IPS-NIHi7 (cell line): Measurements from ENCODE around the gene PFKFB2.

Experiments
- DNase-seq: peaks from one replicate; pipeline ENCODE4 v3.0.0; 2012; ENCODE audit warnings: mixed read lengths; ENCODE audit errors: extremely low spot score

Gene PFKFB2

DNA sequence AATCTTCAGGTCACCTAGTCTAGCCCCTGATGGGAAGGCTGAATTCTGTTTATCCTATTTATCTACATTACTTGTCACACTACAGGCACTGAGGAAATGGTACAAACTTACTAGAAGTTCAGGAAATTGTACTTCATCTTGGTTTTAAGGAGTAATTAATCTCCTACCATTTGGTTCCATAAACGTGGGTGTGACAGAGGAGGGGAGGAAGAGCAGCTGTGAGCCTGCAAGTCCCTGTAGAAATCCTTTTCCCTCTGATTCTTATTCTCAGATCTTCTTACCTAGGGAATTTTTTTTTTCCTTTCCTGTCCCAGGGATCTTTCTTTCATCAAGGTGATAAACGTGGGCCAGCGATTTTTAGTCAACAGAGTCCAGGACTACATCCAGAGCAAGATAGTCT, 14.1 kb downstream of the PFKFB2 start:
- DNase-seq, result no peak

DNA sequence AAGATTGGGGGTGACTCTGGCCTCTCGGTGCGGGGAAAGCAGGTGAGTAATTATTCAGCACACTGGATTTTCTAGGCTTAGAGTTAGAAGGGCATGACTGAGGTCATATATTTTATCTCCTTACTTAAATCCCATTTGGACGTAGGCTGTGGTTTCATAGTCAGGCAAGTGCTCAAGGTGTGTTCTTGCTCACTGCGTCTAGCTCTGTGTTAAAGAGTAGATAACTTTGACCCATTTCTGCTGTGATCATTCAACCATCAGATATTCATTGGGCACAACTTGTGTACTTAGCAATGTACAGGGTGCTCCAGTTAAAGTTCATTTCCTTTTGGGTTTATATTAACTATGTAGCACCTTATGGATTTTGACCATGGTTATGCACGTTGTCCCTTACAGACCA, 14.6 kb downstream of the PFKFB2 start:
- no peak for DNase-seq

DNA sequence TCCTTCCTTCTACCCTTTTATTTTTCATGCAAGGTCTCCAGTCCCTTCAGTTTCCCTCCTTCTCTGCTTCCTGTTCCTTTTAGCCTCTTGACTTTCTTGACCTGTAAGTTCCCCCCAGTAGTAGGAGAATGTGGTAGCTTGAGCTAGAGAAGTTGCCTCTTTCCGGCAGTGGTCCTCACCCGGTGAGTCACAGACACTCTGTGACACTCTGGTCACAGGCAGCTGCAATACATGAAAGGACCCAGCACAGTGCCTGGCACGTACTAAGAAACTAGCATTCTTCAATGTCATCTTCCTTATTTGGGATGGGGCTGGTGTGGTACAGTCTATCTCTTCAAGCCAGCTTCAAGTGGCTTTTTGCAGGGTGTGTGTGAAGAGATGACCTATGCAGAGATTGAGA, 16.0 kb downstream of the PFKFB2 start:
- DNase-seq, result no peak

DNA sequence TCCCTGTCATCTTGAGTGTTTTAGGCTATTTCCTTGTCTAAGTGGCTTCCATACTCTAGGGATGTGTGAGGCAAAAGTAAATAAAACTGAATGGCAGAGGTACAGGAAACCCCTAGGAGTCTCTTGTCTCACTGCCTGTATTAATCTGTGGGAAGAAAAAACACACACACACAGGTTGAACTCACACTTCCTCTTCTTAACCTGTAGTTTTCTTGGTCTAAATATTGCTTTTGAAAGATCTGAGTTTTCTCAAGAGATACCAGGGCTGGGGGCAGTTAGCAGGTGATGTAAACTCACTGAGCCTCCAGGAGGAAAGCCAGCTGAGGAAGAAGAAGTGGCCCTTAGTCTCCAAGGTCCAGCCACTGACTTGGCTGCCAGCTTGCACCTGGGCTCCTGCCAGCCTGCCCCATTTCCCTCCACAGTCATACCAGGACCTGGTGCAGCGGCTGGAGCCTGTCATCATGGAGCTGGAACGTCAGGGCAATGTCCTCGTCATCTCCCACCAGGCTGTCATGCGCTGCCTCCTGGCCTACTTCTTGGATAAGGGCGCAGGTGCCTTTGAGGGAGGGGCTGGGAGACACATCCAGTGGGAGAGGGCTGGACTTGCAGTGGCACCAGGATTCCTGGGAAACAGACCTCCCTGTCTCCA, 16.9 kb downstream of the PFKFB2 start:
- DNase-seq, result no peak

DNA sequence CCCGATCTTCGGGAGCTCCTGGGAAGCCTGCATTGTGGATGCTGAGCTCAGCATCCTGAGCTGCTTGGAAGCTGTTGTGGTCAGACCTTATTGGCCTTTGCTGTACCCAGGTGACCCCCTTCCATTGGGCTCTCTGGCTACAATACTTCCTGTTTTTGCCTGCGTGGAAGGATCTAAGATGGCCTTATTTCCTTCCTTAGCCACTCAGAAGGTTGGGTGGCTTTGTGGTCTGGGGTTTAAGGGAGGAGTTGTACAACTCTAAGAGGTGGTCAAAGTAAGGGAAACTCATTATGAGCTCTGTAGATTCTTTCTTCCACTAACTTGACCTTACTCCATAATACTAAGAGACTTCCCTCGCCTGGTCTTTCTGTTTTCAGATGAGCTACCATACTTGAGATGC, 17.7 kb downstream of the PFKFB2 start:
- DNase-seq, result no peak

DNA sequence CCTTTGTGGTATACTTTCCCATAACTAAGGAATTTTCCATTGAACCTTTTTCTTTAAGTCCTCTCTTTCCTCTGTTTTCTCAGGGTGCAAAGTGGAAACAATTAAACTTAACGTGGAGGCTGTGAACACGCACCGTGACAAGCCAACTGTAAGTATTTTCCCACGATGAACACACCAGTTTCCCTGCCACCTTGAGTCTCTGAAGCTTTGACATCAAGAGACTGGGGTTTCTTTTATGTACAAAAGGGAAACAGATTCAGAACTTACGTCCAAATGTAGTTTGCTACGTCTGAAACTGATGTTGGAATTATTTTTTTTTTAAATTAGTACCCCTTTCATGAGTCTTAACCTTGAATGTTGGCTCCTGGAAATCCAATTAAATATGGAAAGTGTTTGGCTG, 18.4 kb downstream of the PFKFB2 start:
- no peak for DNase-seq

DNA sequence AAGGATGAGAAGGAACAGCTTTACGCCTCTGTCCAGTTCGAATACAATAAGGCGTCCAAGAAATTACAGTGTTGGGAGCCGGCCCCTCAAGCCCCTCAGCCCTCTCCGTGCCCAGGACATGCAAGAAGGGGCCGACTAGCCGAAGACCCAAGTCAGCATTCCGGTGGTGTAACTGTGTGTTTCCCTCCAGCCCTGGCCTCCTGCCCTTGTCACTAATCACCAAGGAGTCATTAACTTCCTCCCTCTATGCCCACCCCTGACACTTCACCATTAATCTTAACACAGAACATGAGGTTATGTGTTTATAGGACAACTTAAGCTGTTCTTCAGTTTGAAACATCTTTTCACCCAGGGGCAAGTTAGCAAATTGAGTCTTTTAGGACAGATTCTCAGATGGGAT, 19.2 kb downstream of the PFKFB2 start:
- DNase-seq, result no peak

DNA sequence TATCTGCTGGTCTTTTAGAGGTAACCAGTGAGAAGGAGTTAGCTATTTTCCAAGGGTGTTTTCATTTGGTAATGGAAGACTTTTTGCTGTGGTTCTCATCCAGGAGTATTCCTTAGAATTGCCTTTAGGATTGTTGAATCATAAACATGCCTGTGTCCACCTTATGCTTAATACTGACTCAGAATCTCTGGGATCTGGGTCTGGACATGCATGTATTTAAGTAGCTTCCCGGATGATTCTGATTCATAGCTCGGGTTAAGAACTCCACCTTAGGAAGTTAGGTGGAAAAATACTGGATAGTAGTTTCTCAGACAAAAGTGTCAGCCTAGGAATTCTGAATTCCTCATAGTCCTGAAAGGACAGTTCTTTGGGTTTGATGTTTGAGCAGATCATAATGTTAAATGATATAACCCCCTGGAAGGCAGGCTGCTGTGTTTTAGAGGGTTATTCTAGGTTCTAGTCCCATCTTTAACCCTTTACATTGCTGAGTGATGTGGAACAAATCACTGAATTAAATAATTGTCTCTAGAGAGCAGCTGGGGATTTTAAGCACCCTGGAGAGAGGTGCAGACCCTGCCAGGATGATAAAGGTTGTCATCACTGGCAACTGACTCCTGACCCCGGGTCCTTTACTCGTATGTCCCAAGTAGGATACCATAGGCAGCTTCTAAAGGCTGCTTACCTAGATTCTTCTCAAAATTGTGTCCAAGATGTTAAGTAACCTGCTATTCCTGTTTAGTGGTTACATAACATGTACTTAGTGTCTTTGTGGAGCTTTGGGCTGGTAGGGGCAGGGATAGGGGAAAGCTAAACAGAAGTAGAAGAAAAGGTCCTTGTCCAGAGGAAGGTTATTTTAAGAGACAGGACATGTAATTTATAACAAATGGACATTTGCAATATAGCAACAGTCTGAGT, 21.1 kb downstream of the PFKFB2 start:
- DNase-seq, result no peak

DNA sequence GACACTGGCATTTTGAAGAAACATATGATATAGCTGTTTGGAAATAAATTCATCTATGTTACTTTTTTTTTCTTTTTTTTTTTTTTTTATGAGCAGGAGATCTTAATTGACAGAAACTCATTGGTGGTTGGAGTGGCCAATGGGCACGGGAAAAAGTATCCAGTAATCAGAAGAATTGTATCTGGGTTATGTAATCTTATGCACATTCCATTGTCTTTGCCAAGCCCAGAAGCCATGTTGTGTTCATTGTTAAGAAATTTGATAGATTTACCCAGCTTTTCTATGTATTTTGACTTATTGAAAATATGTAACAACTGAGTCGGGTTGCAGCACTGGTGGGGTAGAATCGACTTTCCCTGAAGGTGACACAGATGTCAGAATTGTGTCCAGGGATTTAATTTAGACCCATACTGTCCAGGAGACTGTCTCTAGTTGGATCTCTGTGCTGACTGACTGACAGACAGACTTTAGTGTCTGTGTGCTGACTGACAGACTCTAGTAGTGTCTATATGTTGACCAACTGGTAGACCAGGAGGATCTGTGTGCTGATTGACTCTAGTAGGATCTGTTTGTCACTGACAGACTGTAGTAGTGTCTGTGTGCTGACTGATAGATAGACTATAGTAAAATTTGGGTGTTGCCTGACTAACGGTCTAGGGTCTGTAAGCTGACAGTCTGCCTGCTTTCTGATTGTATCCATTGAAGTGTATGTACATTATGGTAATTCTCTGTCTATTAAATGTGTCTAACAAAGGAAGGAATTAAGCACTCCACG, 23.3 kb downstream of the PFKFB2 start:
- no peak for DNase-seq

DNA sequence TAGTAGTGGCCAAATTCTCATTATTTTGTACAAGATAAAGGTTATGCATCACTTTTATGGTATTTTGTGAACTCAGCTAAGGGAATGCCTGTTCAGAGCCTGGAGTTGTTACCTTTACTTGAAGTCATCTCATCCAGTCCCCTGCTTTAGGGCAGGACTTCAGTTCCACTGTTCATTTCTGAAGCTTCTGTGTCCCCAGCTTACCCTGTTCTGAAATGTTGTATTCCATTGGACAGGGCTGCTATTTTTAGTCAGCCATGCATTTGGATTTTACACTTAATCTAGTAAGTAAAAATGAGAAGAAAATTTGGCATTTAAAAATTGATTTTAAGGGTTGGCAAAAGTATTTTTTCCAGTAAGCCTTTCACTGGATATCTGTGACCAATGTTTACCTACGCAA, 23.9 kb downstream of the PFKFB2 start:
- no peak for DNase-seq

DNA sequence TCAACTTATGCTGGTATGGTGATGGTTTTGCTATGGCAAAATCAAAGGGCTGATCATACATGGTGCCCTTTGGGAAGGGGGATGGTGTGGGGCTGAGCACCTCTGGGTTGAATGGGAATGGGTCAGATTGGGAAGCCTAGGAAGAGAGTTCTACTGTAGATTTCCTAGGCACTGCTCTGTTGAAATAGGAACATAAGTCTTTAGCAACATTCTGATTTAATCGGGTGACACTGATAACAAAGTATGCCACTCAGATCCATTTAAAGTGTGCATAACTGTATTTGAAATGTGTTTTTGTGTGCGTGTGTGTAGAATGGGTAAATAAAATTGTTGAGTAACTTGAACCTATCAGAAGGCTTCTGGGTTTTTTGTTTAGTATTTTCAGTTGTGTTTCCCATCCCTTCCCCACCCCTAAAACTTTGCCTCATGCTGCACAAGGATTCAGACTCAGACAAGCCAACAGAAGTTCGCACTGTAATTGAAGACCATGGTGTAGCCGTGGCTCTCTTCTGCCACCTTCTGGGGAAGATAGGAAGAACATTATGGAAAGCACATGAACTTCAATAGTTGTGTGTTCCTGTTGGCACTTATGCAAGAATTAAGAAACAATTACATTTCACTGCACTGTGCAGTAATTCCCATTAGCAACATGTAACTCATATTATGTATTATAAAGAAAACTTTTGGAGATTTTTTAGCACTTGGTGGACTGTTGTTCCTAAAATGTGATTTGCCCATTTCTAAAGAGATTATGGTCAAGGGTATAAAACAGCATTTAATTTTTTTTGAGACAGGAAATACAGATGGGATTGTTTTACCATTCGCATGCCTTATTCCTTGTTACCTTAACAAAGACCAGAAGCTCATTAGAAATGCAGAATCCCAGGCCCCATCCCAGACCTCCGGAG, 24.6 kb downstream of the PFKFB2 start:
- DNase-seq, result peak; percentile 78

DNA sequence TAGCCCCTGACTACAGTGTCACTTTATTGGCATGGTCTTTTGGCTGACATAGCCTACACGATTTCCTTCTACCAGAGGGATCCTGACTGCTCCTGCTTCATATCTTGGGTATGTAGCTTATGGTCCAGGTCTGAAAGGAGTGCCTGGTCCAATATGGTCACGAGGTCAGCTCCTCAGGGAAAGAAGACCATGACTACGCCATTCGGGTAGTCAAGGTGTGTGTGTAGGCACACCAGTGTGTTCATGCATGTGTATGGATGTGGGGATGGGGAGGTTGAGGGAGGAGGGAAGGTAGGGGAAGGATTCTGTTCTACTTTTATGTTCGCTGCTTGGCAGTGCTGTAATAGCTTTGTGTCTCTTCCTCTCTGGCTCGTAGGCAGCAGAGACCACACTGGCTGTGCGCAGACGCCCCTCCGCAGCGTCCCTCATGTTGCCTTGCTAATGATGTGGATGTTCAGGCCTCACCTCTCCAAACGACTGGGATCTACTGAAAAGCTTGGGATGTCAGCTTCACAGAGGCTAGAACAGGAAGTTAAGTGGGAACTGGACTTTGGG, 25.6 kb downstream of the PFKFB2 start:
- no peak for DNase-seq

DNA sequence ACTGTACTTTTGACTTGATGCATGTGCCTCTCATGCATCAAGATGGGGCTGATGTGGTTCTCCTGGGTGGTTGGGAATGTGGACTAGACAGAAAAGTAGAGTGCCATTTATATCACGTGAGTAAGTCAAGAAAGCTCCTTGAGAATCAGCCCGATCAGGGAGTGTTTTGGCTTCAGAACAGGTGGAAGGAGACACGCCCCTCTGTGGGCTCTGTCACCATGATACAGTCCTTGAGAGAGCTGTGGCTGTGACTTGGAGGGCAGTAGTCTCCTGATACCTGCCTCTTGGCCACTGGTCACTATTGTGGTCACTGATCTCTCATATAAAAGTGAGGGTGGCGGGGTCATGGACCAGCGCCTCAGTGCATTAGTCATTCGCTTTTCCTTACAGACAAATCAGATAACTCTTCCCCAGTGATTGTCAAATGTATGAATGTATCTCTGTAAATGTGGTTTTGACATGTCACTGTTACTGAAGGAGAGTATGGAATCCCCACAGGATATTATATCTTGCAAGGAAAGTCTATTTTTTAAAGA, 26.7 kb downstream of the PFKFB2 start:
- no peak for DNase-seq

DNA sequence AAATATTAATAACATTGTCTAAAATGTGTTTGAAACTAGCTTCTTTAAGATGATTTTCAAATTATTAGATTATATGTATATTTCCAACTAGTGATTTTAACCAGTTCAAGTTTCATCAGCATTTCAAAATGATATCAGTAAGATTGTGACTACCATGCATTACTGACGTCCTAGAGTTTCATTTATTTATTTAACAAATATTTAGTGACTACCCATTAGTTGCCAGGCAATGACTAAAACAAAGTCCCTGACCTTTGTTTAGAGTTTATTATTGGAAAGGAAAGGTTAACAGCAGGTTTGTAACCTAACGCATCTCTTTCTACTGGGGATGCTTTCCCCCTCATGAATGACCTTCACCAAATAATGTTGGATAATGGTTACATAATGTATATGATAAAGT, 28.0 kb downstream of the PFKFB2 start:
- no peak for DNase-seq

DNA sequence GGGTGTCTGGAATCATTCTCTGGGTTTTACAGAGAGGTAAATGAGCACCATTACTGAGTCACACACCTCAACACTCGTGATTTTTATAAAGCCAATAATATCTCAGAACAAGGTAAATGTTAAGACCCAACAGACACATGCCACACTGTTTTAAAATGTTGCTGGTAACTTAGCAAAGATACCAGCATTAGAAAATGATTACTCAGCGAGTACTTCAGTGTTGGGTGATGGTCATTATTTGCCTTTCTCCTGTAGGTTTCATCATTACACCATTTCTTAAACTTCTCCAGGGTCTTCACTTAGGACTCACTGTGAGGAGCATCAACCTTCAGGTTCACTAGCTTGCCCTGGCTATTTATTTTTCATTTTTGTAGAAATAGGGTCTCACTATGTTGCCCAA, 28.7 kb downstream of the PFKFB2 start:
- no peak for DNase-seq

DNA sequence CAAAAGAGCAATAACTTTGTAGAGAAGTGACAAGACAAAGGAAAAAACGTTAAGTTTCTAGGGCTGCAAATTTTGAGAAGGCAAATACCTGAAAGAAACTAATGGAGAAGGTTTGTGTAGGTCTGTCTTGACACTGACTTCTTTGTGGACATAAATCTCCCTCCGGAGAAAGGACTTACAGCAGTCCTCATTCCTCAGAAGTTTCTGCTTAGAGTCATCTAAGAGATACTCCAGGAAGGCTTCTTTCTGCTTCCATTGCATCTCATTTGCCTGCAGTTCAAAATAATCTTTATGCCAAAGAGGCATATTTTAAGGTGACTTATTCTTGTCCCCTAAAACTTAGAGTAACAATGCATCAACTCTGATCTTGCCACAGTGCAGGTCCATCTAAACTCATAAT, 31.2 kb downstream of the PFKFB2 start:
- no peak for DNase-seq

DNA sequence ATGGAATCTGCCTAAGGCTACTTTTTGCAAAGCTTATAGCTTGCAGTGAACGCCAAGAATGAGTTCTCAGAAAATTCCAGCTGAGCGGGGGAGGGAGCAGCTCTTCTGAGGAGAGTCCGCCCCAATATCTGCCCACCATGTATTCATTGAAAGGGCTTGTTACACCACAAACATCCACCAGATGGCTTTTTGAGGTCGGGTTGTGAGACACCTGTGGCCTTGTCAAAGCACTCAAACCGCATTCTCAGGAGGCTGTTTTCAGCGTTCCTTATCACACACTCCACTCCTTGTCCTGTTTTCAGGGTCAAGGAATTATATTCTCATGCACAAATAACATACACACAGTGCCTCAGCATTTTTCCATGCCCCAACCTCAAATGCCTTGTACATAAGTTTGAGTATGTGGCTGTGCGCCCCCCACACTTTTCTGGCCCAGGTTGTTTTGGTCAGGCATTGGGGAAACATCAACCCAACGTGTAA, 31.7 kb downstream of the PFKFB2 start:
- peak; percentile 81 for DNase-seq

DNA sequence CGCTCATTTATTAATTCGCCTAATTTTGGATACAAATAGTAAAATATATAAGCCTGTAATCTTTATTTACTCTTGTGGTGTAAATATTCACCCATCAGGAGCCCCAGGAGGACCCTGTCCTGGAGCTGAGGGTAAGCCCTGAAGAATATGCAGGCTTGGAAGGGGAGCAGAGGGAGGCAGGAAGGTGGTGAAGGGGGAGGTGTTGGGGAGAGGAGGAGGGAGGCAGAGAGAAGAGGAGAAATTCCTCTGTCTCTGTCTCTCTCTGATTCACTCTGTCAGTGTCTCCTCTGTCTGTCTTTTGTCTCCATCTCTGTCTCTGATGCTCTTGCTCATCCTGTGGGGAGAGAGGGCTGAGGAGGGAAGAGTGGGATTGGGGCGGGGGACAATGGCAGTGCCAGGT, 32.8 kb downstream of the PFKFB2 start:
- DNase-seq, result no peak

DNA sequence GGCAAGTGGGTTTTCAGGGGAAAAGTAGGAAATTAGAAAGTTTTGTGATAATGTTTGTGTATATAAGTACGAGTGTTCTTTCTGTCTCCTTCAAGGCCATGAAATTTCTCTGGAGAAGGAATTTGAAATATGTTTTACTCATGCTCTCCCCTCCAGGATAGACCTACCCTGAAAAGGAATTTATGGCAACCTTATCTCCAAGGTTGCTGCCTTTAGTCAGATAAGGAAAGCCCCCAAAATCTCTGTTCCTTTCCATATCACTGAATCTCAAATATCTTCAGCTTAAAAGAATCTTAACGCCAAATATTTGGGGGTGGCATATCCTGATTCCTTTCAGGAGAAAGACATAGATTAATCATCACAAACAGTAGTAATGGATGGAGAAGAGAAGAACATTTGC, 35.1 kb downstream of the PFKFB2 start:
- no peak for DNase-seq

DNA sequence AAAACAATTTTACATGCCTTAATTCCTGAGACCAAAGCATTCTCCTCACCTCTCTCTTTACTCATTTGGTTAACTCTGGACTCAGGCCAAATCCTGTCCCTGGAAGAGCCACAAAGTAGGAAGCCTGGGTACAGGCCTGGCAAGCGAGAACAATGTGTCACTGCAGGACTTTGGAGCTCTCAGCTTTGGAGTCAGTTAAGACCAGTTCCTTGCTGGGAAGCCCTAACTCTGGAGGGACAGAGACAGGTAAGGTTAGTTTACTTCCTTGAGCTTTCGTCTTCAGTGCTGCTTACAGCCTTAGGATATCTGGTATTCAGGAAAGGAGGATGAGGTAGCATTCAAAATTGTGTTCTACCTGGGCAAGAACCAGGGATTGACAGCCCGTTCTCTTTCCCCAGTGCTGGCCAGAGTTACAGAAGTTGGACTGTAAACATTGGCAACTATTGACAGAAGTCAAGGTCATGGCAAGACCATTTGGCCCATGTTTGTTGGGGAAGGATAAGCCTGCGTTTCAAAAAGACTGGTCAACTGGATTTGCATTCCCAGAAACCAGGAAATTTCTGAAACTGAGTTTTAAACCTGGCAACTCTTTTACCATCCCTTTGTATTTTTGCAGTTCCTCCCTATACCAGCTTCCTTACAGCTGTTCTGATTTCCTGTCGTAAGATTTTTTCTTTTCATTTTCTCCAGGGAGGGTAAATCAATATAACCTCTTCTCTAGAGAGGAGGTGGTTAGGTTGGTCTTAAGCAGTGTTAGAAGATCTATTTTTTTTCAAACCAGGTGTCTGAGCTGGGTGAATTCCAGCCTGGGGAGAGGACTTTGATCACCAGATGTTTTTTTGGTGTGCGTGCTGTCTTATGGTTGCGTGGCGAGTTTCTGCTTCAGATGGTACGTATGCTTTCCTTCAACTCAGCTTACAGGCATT, 35.9 kb downstream of the PFKFB2 start, which contains the start of gene C4BPB:
Gene C4BPB, plus strand, starts transcription at position 160 of the 926 bp plus-strand sequence. Its CDS starts 672 bp downstream, at position 832.
- no peak for DNase-seq
